NCI-H187 (cell line): Measurements from ENCODE around the gene YTHDC1.

ENCODE experiments used
- DNase-seq, 2 experiments: peaks; one replicate each; lab custom pipeline; 2025; lab: John Stamatoyannopoulos, UW

Gene YTHDC1

DNA sequence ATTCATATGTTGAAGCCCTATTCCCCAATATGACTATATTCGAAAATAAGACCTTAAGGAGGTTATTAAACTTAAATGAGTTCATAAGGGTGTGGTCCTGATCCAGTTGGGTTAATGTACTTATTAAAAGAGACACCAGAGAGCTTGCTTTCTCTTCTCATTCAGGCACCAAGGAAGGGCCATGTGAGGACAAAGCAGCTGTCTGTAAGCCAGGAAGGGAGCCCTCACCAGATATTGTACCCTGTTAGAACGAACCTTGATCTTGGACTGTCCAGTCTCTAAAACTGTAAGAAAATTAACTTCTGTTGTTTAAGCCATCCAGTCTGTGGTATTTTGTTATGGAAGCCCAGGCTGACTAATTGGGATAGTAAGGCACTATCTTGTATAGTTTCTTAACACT lies 9.1 kb upstream of the YTHDC1 start:
- DNase-seq: no peak

DNA sequence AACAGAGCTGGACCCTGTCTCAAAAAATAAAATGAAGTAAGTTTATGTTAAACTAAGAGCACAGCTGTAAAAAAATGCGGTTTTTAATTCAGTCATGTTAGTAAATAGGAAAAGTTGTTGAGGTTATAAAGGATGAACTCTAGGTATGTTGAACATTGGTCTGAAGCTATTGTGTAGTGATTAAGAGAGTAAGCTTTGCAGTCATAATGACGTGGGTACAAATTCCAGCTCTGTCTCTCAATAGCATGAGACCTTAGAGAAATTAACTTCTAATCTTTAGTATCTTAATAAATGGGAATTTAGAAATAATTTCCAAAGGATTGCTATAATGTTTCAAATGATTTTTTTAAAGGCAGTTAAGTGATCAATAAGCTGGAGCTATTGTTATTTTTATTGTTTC lies 2.9 kb upstream of the YTHDC1 start:
- DNase-seq: no peak

GRCh38 chr4:68349279-68349648 lies 626 bp downstream of the YTHDC1 start:
- no peak for DNase-seq

- no peak for DNase-seq
Observed at GRCh38 chr4:68348577-68348976, 1.3 kb downstream of the YTHDC1 start.

- DNase-seq: no peak
Observed at GRCh38 chr4:68347845-68348244, 2.0 kb downstream of the YTHDC1 start.

DNA sequence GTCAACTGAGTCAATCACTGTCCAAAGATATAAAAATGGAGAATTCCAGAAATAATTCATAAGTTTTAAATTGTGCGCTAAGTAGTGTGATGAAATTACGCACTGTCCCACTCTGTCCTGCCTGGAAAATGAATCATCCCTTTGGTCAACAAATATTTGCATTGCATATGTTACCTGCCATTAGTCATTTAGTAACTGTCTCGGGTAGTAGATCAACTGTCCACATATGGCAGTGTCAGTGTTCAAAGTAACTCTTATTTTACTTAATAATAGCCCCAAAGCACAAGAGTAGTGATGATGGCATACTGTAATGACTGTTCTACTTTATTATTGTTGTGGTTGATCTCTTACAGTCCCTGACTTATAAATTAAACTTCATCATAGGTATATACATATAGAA lies 3.4 kb downstream of the YTHDC1 start:
- no peak for DNase-seq

DNA sequence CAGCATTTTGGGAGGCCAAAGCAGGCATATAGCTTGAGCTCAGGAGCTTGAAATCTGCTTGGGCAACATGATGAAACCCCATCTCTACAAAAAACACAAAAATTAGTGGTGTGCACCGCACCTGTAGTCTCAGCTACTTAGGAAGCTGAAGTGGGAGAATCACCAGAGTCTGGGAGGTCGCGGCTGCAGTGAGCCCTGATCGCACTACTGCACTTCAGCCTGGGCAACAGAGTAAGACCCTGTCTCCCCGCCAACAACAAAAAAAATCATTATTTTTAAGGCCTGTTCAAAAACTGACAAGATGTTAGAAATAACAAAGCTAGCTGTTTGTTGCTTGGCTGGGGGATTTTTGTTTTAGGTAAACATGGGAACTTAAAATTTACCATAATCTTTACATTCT lies 5.1 kb downstream of the YTHDC1 start:
- DNase-seq: no peak

GRCh38 chr4:68344049-68344448 lies 5.8 kb downstream of the YTHDC1 start:
- DNase-seq: no peak

DNA sequence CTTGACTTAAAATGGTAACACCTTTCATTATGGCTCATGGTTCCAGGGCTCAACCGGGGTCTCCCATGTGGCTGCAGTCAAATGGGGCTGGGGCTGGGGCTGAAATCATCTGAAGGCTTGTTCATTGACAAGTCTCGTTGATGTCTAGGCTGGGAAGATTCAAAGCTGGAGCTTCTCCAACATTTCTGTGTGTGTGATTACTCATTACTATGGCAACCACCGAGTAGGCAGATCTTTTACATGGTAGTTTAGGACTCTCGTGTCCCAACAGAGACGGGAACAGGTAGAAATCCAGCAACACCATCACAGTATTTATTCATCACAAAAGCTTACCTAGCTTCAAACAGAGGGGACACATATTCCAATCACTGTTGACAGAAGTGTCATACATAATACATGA lies 7.8 kb downstream of the YTHDC1 start:
- no peak for DNase-seq

DNA sequence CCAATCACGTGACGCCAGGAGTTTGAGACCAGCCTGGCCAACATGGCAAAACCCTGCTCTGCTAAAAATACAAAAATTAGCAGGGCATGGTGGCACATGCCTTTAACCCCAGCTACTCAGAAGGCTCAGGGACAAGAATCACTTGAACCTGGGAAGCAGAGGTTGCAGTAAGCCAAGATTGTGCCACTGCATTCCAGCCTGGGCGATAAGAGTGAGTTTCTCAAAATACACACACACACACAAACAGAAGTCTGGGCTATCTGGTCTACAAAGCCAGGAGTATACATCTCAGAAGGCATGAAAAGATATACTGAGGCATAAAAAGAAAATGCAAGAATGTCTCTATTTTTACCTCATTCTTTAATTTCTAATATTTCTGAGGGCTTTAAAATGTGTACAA lies 11.3 kb downstream of the YTHDC1 start:
- no peak for DNase-seq

- no peak for DNase-seq
Observed at GRCh38 chr4:68337522-68337921, 12.4 kb downstream of the YTHDC1 start.

DNA sequence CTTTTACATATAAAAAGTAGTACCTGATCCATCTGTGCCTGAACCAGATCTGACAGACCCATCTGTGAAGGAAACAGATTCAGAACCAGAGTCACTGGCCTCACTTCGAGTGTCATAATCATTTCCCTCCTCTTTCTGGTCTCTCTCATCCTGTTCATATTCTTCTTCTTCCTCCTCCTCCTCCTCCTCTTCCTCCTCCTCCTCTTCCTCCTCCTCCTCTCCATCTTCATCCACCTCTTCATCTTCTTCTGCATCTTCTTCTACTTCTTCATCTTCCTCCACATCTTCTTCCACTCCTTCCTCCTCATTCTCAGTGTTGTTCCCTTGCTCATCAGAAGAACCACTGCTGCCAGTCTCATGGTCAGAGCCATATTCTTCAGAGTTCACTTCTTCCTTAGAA lies 12.9 kb downstream of the YTHDC1 start:
- no peak for DNase-seq

GRCh38 chr4:68336530-68336929 lies 13.4 kb downstream of the YTHDC1 start:
- no peak for DNase-seq

GRCh38 chr4:68326141-68326540 lies 23.7 kb downstream of the YTHDC1 start:
- DNase-seq: no peak

- no peak for DNase-seq
Observed at GRCh38 chr4:68324519-68325262, 25.2 kb downstream of the YTHDC1 start.

DNA sequence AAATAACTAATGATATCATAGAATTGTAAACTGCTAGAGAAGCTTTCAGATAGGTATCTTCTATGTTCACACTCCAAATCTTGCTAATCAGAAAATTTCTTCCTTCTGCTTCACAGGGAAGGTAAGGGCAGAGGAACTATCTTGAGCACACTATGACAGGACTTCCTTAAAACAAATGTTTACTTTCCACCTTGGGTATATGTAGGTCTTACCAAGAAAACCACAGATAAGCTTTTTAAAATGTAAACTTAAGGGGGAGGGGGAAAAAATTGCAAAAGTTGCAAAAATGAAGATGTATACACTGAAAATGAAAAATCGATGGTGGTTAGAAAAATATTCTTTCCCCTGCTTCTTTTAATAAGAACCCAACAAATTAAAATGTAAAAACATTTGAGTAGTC lies 30.9 kb downstream of the YTHDC1 start:
- DNase-seq: no peak

DNA sequence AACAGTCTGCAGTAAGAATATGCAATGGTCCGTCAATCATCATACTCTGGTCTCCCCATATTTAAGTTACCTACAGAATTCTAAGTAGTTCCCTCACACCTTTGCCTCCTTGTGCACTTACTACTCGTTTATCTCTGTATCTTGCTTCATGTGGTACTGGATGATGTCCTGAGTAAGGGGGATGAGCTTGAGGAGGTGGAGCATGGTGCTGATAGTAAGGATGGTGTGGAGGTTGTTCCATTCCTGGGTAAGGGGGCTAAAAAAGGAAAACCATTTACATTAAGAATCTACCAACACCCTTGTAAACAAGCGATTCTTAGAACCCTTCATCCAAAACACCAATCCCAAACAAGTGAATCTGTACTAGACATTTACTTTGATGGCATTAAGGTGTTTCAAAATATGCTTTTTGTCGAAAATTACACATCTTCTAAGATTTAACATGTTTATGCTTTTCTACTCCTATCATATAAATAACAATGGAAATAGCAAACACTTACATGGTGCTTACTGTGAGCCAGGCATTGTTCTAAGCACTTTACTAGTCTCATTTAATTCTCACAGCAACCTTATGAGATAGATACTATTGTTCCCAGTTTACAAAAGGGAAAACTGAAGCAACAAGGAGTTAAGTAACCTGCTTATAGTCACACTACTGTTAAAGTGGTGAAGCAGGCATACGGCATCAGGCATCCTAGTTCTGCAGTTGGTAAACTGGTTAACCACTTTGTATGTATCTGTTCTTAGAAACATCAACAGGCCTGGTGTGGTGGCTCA lies 33.5 kb downstream of the YTHDC1 start:
- no peak for DNase-seq

DNA sequence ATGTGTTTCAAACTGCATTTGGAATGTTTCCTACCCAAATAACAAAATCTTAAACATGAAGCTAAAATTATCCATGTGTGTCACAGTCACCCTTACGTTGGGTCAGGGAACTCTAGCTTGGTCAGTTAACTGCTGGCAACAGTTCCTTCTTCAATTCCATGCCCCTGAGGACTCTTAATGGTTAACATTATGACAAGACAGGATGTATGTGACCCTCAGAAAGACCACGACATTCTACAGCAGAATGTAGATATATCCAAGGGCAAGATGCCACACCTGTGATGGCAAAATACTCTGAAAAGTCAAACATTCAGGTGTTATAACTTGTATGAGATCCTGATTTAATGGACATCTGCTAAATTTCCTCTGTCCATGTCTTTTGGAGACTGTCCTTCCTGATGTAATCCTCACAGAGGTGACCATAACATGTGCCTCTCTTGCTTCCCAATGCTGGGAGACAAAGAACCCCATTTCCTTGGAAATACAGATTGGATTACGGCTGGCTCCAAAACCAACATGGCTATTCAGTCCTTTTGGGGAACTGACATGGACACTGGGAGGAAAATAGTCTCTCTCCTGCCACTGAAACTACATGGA lies 39.1 kb downstream of the YTHDC1 start:
- DNase-seq: no peak

DNA sequence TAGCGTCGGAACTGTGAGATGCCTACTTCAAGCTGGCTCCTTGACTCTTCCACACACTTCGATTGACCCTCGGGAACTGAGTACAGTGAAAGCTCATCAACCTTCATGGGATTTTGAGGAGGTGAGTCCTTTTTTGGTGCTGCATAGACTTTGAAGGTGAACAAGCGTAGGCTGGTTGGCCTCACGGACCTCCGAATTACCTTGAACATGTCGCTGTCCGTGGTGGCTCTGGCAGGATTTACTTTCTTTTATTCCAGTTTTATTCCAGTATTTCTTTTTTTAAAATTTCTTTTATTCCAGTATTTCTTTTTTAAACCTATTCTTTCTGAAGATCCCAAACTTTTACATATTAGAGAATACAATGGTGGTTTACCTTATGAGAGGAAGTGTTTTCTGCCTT lies 45.2 kb downstream of the YTHDC1 start:
- DNase-seq: no peak

DNA sequence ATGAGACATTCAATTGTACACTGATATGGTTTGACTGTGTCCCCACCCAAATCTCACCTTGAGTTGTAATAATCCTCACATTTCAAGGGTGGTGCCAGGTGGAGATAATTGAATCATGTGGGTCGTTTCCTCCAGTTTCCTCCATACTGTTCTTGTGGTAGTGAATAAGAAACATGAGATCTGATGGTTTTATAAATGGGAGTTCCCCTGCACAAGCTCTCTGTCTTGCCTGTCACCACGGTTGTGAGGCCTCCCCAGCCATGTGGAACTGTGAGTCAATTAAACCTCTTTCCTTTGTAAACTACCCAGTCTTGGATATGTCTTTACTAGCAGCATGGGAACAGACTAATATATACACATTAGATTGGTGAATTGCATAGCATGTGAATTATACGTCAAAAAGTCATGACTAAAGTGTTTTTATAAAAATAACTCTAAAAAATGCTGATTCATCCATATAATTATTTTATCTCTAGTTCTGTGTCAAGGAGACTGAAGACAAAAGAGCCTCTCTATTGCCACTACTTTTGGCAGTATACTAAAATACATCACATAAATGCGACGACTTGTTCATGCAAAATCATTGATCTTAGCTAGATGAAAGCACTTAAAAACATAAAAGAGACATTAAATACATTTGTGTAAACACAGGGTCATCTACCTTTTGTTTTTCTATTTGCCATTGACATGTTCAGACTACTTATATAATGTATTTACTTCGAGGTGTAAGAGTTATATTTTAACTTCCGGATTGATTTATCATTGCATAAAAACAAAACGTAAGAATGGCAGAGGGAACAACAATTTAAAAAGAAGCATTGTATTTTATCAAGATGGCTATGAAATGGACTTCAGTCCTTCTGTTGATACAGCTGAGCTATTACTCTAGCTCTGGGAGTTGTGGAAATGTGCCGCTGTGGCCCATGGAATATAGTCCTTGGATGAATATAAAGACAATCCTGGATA lies 50.1 kb downstream of the YTHDC1 start:
- no peak for DNase-seq

GRCh38 chr4:68297137-68297536 lies 52.8 kb downstream of the YTHDC1 start:
- DNase-seq: no peak

GRCh38 chr4:68291256-68291655 lies 58.6 kb downstream of the YTHDC1 start:
- DNase-seq: no peak
